Ishikawa (cell line): ENCODE measurements around the gene MARCHF10.

Experiments used
- CEBPB ChIP-seq: IDR thresholded peaks from 2 replicates; pipeline ENCODE4 v1.6.1; 2012
- CREB1 ChIP-seq: IDR thresholded peaks from 2 replicates; pipeline ENCODE4 v1.6.1; 2012; ENCODE audit warnings: low read depth
- EGR1 ChIP-seq: IDR thresholded peaks from 2 replicates; pipeline ENCODE4 v1.6.1; 2012
- EP300 ChIP-seq: IDR thresholded peaks from 2 replicates; pipeline ENCODE4 v1.6.1; 2012; ENCODE audit warnings: borderline replicate concordance
- FOXM1 ChIP-seq: IDR thresholded peaks from 2 replicates; pipeline ENCODE4 v1.6.1; 2012; ENCODE audit warnings: low read depth, borderline replicate concordance
- MAX ChIP-seq: IDR thresholded peaks from 2 replicates; pipeline ENCODE4 v1.6.1; 2012
- NFIC ChIP-seq: IDR thresholded peaks from 2 replicates; pipeline ENCODE4 v1.6.1; 2012
- RAD21 ChIP-seq: IDR thresholded peaks from 2 replicates; pipeline ENCODE4 v1.6.1; 2012; ENCODE audit warnings: low read depth
- REST ChIP-seq: IDR thresholded peaks from 2 replicates; pipeline ENCODE4 v1.6.1; 2012; ENCODE audit warnings: low read depth, mild to moderate bottlenecking
- TAF1 ChIP-seq: IDR thresholded peaks from 2 replicates; pipeline ENCODE4 v1.6.1; 2012; ENCODE audit warnings: low read depth, mild to moderate bottlenecking
- TCF12 ChIP-seq: IDR thresholded peaks from 2 replicates; pipeline ENCODE4 v1.6.1; 2012; ENCODE audit warnings: low read depth
- TEAD4 ChIP-seq: IDR thresholded peaks from 2 replicates; pipeline ENCODE4 v1.6.1; 2012
- USF1 ChIP-seq: IDR thresholded peaks from 2 replicates; pipeline ENCODE4 v1.6.1; 2012
- YY1 ChIP-seq: IDR thresholded peaks from 2 replicates; pipeline ENCODE4 v1.6.1; 2012; ENCODE audit warnings: low read depth
- ZBTB7A ChIP-seq: IDR thresholded peaks from 2 replicates; pipeline ENCODE4 v1.6.1; 2012; ENCODE audit warnings: low read depth

MARCHF10 gene

GRCh38 chr17:62675260-62675659, 132.9 kb downstream of the MARCHF10 start:
- TF ChIP-seq USF1 = no peak
- TF ChIP-seq EGR1 = no peak
- no peak for TF ChIP-seq NFIC
- TF ChIP-seq EP300 = no peak
- TF ChIP-seq CEBPB = no peak
- TF ChIP-seq TEAD4 = no peak
- TF ChIP-seq CREB1 = no peak
- no peak for TF ChIP-seq MAX
- no peak for TF ChIP-seq FOXM1
- no peak for TF ChIP-seq TCF12
- no peak for TF ChIP-seq RAD21
- TF ChIP-seq YY1 = no peak
- no peak for TF ChIP-seq REST
- no peak for TF ChIP-seq ZBTB7A
- no peak for TF ChIP-seq TAF1

- no peak for TF ChIP-seq NFIC
- no peak for TF ChIP-seq CREB1
- no peak for TF ChIP-seq TAF1
- TF ChIP-seq REST = no peak
- no peak for TF ChIP-seq YY1
- no peak for TF ChIP-seq CEBPB
- TF ChIP-seq FOXM1 = no peak
- no peak for TF ChIP-seq TCF12
- no peak for TF ChIP-seq USF1
- no peak for TF ChIP-seq MAX
- no peak for TF ChIP-seq EGR1
- TF ChIP-seq EP300 = no peak
- no peak for TF ChIP-seq RAD21
- no peak for TF ChIP-seq ZBTB7A
- no peak for TF ChIP-seq TEAD4
These were observed 133.3 kb downstream of the MARCHF10 start for GRCh38 chr17:62674841-62675240.

GRCh38 chr17:62674363-62674739, 133.8 kb downstream of the MARCHF10 start:
- TF ChIP-seq CEBPB (no peak), FOXM1 (no peak), USF1 (no peak)

- TF ChIP-seq YY1 (no peak), NFIC (no peak), CEBPB (no peak), REST (no peak), FOXM1 (no peak), ZBTB7A (no peak), USF1 (no peak), MAX (no peak), EP300 (no peak), TEAD4 (no peak), TCF12 (no peak), RAD21 (no peak), TAF1 (no peak), CREB1 (no peak), EGR1 (no peak)
These were observed 134.3 kb downstream of the MARCHF10 start for GRCh38 chr17:62673614-62674362.
